HG03520 (cell line): ENCODE results near the gene JMJD1C.
"Not testable (repeated sequence)": the region's sequence is repeated elsewhere in the genome, so short reads cannot be mapped to it uniquely, and the experiment has no call there.

Source experiments
- ATAC-seq: cut with Tn5 transposase; IDR thresholded peaks from one replicate; pipeline ENCODE4 v1.9.1; 2021; ENCODE audit warnings: mild to moderate bottlenecking, moderate library complexity; ENCODE audit not compliant: unreplicated experiment

JMJD1C gene

DNA sequence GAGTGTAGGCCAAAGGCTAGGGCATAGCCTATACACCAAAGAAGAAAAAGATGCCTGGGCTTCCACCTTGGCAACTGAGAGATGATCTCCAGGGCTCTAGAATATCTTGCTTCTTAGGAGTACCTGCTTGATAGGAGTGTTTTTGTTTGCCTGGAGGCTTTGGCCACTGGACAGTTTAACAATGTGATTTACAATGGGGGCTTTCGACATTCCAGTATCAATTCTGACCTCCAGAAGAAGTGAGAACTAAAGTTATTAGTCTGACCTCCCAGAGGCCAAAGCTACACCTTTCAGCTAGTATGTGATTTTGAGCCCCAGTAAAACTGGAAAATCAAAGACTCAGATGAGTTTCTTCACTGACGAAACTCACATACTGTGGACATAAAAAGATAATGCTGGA, 96.1 kb downstream of the JMJD1C start:
- ATAC-seq = no peak

DNA sequence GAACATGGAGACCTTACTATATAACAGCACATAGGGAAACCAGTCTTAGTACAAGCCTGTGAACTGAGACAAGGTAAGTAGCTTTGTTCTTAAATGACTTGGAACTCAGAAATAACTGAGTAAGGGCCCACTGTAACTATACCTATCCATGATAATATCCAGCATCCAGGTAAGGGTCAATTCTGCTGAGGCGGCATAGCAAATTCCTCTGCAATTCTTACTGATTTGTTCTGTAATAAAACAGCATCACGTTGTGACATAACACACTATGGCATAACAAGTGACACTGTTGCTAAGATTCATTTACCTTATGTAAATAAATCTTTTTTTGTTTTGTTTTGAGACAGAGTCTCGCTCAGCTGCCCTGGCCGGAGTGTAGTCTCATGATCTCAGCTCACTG, 97.4 kb downstream of the JMJD1C start:
- ATAC-seq = no peak

- ATAC-seq = no peak
Observed at GRCh38 chr10:63366933-63367332, 98.8 kb downstream of the JMJD1C start.

DNA sequence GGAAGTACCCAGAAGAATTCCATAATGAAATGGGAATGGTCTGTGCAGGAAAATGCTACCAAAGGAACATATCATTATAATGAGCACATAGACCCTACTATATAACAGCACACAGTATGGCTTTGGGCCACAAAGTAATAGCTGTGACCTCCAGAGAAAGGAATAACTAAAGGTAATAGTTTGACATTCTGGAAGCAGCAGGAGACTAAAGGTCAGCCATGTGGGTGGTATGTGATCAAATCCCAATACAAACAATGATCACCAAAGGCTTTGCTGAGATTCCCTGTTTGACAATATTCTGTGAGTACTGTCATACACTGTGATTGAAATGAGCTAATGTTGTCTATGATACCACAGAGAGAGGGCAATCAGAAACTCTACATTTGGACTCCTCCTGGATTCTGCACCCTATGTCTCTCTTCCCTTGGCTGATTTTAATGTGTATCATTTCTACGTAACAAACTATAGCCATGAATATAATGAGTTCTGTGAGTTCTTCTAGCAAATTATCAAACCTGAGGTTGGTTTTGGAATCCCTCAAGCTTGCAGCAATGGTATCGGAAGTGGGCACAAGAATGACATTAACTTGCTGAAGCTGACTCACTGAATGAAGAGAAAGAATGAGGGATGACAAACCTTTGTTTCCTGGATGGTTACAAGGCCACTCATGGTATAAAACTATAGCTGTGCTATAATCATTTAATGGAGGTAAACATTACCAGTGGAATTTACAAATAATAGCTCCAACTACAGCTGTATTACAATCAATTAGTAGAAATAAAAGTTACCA, 99.6 kb downstream of the JMJD1C start:
- ATAC-seq = no peak

- ATAC-seq = no peak
Observed at GRCh38 chr10:63364918-63365317, 100.9 kb downstream of the JMJD1C start.

GRCh38 chr10:63363951-63364350, 101.8 kb downstream of the JMJD1C start:
- no peak for ATAC-seq

- ATAC-seq = no peak
Observed at GRCh38 chr10:63355682-63356081, 110.1 kb downstream of the JMJD1C start.

GRCh38 chr10:63352976-63353375, 112.8 kb downstream of the JMJD1C start:
- ATAC-seq = no peak

GRCh38 chr10:63348245-63348850, 117.4 kb downstream of the JMJD1C start:
- ATAC-seq = no peak

GRCh38 chr10:63346015-63346441, 119.7 kb downstream of the JMJD1C start:
- ATAC-seq = no peak

DNA sequence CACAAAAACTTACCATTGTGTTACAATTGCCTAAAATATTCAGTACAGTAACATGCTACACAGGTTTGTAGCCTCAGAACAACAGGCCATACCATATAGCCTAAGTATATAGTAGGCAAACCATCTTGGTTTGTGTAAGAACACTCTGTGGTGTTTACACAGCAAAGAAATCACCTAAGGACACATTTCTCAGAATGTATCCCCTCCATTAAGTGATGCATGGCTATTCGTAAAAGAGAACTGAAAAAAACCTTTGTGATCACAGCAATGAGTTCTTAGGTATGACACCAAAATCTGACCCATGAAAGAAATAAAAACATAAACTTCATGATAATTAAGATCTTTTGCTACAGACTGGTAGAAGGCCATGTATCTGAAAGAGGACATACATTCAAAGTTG, 121.5 kb downstream of the JMJD1C start:
- ATAC-seq = no peak

DNA sequence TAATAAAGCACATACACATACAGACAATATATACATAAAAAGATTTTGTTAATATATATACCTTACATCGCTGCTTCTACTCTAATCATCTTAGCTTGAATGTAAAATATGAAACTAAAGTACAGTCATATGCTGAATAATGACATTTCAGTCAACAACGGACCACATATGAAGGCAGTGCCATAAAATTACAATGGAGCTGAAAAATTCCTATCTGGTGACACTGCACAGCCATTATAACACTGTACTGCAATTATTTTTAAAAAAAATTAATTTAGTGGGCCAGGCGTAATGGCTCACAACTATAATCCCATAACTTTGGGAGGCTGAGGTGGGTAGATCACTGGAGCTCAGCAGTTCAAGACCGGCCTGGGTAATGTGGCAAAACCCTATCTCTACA, 122.3 kb downstream of the JMJD1C start:
- no peak for ATAC-seq

GRCh38 chr10:63339640-63340039, 126.1 kb downstream of the JMJD1C start:
- not testable (repeated sequence) for ATAC-seq

DNA sequence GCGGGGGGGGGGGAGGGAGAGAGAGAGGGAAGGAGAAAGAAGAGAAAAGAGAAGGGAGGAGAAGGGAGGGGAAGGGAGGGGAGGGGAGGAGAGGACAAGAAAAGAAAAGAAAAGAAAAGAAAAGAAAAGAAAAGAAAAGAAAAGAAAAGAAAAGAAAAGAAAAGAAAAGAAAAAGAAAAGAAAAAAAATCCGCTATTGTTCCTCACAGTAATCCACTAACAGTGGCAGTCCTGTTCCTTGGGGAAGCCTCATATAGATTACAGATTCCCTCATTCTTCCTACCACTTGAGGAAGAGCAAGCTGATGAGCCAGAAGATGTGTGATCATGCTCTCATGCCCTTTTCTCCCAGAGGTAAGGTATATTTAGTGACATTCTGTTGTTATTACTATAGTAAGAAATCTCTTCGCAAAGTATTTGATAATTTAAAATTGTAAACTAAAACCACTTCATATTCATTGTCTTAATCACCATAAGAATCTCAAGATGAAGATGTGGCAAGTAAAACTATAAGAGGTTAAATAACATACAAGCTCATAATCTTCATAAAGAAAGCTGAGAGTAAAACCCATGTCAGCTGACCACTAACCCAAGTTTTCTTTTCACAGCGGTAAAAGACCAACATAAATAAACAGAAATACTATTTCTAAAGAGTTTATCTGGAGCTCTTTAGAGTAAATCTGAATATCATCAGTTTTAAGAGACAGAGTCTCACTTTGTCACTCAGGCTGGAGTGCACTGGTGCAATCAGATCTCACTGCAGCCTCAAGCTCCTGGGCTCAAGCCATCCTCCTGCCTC, 128.1 kb downstream of the JMJD1C start:
- no peak for ATAC-seq

DNA sequence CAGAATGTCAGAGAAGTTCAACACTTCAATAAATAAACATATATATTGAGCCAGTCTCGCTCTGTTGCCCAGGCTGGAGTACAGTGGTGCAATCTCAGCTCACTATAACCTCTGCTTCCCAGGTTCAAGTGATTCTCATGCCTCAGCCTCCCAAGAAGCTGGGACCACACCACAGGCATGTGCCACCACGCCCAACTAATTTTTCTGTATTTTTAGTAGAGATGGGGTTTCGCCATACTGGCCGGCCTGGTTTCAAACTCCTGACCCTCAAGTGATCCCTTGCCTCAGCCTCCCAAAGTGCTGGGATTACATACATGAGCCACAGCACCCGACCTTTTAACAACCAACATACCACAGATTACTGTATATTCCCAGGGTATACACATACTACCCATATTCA, 134.2 kb downstream of the JMJD1C start:
- no peak for ATAC-seq

GRCh38 chr10:63324495-63324854, 141.3 kb downstream of the JMJD1C start:
- ATAC-seq = no peak

DNA sequence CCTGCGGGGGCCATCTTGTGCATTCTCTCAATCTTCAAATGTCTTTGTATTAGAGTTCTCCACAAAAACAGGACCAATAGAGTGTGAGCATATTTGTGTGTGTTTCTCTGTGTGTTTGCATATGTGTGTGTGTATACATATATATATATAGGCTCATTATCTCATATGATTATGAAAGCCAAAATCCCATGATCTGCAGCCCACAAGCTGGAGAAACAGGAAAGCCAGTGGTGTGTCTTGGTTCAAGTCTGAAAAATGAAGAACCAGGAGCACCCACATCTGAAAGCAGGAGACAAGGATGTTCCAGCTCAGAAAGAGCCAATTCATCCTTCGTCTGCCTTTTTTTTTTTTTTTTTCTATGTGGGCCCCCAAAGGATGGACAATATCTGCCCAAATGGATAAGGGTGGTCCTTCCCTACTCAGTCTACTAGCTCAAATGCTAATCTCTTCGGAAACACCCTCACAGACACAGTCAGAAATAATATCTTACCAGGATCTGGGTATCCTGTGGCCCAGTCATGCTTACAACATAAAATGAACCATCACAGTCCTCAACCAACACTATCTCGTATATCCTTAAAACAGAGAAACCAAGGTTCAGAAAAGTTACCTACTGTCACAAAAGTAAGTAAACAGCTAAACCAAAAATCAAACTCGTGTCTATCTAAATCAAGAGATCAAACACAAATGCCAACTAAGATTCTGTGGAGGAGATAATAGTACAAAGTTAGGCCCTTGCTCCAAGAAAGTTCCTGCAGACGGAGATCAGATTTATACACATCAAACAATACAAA, 141.9 kb downstream of the JMJD1C start:
- no peak for ATAC-seq

GRCh38 chr10:63320683-63321082, 145.1 kb downstream of the JMJD1C start:
- ATAC-seq = no peak

DNA sequence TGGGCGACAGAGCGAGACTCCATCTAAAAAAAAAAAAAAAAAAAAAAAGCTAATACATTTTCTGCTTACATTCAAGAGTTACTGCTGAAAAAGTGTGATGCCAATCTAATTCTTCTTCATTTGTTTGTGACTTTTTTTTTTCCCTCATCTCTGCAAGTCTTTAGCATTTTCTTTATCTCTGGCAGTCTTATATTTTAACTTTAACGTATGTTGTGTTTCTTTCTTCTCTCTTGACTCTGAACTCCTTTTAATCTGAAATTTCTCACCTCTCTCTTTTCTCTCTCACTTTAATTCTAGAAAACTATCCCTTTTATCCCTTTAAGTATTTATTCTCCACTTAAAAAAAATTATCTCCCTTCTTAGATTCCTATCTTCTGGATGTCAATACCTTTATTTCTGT, 146.5 kb downstream of the JMJD1C start:
- ATAC-seq = no peak

- ATAC-seq = no peak
Observed at GRCh38 chr10:63318491-63318890, 147.3 kb downstream of the JMJD1C start.

DNA sequence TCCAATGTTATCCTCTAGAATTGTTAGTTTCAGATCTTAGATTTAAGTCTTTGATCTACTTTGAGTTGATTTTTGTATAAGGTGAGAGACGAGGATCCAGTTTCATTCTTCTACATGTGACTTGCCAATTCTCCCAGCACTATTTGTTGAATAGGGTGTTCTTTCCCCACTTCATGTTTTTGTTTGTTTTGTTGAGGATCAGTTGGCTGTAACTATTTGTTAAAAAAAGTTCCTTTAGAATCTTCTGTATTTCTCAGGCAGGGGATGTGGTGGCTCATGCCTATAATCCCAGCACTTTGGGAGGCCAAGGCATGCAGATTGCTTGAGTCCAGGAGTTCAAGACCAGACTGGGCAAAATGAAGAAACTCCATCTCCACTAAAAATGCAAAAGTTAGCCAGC, 151.8 kb downstream of the JMJD1C start:
- ATAC-seq = no peak
